Hematopoietic multipotent progenitor cell (in vitro differentiated cells): ENCODE measurements around the gene CPED1. TPM values are rescaled to one million over a fixed set of nuclear protein-coding genes. Genes with fewer than 3 reads are reported as not detected.

Experiments used
- DNase-seq, 3 donors: peaks; one replicate each; pipeline ENCODE4 v3.0.0-alpha.2; 2011 to 2015; ENCODE audit warnings: low read depth in 2 of 3, low spot score in 2 of 3
- total RNA-seq: library from RNA; depleted of rRNA; stranded (reverse); fragments of >200 nt; gene quantifications from one replicate; pipeline ENCODE4 v1.2.3, GENCODE V29; 2012

The CPED1 gene
- total RNA-seq, 1 donor, result 9.2 TPM

DNA sequence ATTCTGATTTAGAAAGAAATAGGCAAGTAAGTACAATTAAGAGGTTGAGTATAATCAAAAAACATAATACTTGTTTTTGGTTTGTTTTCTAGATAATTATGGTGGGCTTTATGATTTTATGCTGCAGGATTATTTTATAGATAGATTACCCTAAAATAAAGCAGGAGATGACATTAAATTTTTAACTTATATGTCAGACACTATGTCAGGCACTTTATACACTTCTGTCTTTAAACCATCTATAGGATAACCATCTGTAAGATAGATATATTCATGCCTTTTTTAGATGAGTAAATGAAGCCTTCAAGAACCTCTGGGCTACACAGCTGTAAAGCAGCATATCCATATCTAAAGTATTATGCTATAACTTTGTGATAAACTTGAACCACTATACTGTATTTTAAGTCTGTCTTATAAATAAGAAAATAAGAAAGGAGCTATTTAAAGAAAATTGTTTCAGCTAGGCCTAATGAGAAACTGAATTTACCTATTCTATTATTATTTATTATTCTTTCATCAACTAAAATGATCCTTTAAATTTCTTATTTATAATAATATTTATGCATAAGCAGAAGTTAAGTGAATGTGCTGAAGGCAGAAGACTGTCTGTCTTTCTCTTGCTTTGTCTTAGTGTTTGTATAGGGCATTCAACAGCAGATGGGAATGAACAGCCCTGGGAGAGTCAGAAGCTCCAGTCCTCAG lies 94.0 kb downstream of the CPED1 start:
- DNase-seq, result no peak

DNA sequence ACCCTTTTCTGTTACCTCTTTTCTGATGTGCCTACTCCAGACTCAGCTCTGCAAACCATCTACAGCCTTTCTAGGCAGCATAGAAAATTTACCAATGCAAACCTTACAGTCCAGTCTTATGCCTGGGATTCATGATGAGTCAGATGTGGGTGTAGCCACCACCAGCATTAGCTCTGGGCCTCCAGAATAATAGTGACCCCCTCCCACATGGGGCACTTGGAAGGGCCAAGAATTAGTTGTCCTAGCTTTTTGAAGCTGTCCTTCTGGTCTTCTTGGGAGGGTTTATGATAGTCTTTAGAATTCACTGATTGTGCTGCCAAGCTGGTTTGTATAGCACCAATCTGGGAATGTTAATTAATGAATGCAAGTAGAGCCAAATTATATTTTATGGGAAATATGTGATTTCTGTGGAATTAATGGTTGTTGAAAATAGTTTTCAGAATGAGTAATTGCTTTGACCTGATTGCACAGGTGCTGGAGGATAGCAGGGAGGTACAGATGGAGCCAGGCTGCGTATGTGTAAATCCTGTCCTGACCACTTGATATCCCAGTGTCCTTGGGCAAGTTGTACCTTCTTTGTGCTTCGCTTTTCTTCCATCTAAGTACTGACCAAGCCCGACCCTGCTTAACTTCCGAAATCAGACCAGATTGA lies 94.8 kb downstream of the CPED1 start:
- DNase-seq, result no peak

DNA sequence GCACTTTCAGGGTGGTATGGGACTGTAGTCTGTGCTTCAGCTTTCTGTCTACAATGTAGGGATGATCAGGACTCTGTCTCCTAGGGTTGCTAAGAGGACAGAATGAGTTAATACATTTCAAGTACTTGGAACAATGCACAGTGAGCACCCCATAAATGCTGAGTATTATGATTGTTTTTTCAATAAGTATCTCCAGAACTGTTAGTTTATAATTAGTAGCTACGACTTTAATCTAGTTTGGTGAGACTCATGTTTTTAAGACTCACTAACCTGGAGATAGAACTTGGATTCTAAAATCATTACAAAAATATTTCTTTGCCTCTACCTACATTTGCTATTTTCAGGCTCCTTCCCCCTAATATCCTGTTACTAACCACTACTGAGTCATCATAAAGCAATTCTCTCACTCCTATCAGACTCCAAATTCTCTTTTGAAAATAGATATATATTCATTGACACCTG lies 95.3 kb downstream of the CPED1 start:
- DNase-seq, result no peak

DNA sequence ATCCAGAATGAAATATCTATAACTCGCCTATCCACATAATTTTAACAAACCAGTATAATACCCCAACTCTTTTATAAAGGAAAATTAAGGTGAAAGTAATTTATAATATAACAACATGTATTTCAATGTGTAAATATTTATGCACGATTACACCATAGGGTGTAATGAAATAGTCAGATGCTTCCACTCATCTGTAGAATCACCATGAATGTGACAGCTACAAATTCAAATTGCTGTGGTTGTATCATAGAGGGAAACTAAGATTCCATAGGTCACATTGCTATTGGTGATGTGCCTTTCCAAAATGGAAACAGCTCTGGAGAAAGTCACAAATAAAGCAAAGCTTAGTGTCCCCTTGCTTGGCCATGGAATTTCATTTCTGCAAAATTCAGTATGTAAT lies 95.7 kb downstream of the CPED1 start:
- no peak for DNase-seq

DNA sequence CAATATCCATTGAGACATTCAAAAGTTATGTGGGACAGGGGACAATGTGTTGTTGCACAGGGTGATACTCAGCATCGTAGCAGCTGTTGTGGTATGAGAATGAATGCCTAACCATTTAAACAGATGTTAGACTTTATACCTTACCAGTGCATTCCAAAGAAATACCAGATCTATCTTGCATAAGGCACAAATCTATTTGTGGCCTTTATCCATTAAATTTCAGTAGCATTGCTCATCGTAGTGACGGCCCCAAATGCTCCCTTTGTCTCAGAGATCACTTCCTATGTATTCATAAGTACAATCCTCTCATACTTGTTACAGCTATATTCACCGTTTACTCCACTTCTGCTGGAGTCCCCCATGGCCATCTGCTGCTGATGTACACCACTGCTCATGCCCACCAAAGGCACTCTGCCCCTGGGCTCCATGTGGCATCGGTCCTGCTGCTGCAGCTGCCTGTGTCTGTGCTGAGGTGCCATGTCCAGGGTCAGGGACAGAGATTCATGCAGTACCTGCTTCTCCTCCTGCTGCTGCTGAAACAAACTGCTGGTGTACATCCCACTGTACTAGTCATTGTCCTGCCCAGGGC lies 96.3 kb downstream of the CPED1 start:
- DNase-seq, result no peak

DNA sequence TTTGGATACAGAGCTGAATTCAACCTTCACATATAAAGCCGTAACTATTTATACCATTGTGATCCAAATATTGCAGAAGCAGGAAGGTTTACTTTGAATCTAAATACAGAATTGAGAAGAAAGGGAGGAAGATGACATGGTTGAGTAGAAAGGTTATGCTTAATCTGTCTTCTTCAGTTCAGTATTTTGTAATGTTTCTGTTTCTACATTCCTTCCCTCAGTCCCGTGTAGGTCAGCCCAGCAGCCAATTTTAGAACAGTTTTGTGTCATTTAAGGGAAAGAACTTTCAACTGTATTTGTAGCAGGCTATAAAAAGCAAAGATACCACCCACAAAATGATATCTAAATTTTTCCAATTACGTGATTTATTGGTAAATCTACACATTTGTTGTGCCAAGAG lies 97.4 kb downstream of the CPED1 start:
- no peak for DNase-seq

DNA sequence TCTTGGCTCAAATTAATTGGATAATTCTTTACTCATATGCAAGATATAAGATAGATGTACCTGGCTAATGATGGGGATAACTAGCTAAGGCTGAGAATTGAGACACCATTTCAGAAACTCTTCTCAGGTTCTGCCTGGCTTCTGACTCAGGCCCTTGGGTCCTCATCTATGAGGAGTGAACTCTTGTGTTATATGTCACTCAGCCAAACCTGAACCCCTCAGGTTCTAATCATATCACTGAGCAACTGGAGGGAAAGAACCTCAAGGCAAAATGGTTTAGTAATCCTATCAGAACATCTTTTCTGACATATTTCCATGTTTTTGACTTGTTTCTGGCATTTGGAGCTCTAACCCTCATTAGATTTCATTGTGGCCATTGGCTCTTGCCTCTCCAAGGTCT lies 100.4 kb downstream of the CPED1 start:
- no peak for DNase-seq

DNA sequence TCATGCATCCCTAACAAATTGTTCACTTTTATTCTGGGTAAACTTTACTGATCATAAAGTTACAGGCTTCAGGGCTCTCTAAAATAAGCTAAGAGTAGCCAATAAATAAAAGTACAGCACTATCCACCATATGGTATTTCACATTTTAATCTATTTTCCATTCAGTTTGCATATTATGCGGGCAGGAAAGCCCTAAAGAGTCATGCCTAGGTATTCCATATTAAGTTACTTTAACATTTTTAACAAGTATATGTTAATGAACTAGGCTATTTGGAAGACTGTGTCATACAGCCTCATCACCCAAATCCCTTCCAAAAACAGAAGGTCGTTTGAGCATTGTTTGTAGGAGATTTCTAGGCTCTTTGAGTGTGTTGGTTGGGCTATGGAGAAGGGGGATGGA lies 106.3 kb downstream of the CPED1 start:
- no peak for DNase-seq

DNA sequence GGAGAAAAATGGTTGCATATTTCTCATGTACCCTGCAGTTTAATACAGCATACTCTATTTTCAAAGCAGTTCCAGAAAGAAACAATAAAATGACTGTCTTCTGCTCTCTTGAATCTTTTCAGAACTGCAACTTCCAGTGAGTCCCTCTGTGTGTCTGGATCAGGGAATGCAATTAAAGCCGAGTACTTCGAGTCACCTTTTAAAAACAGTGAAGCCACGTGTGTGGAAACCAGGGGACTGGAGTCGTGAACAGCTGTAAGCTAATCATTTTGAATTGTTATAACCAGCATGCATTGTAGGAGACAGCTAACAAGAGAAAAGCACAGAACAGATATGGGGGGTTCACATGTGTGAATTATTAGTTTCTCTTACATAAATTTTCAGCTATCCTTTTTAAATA lies 109.1 kb downstream of the CPED1 start:
- DNase-seq, result no peak

DNA sequence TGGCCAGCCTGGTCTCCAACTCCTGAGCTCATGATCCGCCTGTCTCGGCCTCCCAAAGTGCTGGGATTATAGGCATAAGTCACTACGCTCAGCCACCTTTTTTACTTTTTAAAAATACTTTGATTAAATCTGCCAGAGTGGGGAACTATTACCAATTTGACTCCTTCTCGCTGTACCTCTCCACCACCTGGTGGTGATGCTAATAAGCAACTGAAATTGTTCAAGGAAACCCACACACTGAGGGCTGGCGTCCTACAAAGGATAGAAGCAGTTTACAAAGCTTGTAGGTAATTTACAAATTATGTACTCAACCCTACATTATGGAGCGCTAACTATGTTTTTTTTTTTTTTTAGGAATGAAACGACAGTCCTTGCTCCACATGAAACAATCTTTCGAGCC lies 111.1 kb downstream of the CPED1 start:
- DNase-seq, result no peak

DNA sequence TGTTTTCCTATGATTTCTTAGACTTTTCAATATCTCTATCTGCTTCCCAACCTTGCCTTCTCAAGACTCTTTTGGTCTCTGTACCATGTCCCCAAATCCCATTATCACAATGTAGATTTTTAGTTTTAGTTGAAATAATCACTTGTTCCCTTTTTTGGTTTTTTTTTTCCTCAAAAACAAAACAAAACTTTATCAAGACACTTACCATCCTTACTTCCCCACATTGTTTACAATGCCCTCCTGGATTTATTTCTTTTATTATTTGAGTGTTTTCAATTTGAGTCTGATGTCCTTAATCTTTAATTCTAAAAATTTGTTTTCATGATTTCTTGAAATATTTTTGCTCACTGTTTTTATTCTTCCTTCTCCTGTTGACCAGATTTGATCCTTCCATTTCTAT lies 112.6 kb downstream of the CPED1 start:
- DNase-seq, result no peak

DNA sequence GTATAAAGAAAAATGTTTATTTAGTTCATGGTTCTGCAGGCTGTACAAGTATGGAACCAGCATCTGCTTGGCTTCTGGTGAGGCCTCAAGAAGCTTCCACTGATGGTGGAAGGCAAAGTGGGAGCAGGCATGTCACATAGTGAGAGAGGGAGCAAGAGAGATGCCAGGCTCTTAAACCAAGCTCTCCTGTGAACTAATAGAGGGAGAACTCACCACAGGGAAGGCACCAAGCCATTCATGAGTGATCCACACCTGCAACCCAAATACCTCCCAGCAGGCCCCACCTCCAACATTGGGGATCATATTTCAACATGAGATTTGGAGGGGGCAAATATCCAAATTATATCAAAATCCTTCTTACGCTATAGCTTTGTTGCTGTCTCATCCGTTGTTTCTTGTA lies 113.1 kb downstream of the CPED1 start:
- DNase-seq, result no peak

DNA sequence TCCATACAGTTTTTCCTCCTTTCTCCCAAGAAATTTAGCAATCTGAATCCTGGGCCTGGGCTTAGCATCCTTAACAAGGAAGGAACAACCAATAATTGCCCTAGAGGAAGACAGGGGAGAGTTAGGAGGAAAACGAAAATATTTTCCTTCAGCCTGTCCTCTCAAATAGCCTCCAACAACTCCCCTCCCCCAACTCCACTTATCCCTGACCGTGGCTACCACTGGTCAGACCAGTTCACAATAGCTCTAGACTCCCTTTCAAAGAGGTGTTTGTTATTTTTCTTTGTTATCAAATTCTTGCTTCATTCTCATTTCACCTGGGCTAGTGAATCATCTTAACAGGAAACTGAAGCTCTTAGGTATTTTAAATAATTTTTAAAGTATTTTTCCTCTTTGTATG lies 114.1 kb downstream of the CPED1 start:
- no peak for DNase-seq

DNA sequence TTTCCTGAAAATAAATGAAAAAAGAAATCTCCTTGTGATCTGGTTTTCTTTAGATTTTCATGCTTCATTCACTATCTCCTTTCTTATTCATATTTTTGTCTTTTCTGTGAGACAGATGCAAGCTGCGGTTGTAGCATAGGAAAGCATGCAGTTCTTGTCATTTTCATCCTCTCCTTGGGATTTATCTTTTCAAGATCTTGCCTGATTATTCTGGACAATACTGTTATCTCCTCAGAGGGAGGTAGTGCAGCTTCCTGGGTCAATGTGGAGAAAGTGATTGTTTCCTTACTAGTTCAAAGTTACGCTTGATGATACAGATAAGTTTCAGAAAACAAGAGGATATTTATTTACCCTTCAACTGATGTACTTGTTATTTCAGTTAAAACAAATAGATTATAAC lies 114.6 kb downstream of the CPED1 start:
- DNase-seq, result no peak

DNA sequence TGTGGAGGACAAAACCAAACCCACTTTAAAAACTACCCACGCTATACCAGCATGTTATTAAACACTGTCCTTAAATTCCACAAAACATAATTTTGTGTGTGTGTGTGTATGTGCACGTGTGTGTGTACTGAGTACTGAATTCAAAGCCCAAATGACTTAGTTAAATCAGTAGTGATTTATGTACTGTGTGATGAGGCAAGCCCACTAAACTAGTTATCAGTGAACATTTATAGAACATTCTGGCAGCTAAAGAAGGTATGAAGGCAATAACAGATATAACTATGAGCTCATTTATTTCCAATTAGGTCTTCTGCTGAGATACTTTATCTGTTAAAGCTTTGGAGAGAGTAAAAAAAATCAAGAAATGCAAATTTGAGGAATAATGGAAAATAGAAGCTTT lies 115.1 kb downstream of the CPED1 start:
- no peak for DNase-seq

DNA sequence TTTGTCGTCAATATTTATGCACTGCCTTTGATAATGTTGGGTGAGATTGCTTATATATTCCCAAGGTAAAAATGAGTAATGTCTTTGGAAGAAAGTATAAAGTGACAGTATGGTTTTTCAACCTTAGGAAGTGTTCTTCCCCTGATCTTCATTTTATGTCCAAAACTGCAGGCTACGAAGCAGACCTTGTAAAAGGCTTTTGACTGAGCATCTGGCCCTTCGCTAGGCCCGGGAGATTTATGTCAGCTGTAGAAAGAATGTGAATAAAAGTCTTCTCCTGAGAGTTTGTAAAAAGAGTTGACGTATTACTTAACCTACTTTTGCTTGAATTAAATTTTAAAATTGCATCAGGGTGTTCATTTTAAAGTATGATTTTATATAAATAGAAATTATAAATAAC lies 116.8 kb downstream of the CPED1 start:
- no peak for DNase-seq

DNA sequence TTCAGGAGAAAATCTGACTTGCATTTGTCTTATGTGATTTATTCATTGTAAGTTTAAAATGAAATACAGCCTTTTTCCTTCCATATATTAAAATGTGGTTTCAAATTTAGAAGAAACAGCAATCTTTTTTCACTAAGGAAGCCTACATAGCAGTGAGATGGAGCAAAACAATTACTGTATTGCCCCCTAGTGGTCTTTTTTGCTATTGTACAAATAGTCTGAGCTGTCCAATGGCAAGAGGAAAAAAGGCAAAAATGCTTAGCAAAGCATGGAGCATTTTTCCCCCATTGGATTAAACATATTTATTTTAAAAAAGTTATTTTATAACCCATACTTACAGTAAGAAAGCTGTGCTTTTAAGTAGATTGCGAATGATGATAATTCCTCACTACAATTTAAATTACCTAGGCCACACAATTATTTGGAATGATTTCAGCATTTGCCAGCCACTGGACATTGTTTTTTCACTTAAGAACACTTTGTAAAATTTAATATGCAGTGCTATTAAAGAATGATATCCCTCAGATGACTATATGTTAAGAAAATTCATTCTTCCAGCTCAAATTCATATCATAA lies 119.5 kb downstream of the CPED1 start:
- DNase-seq, result peak; percentile 14 to 82 (median 50)

DNA sequence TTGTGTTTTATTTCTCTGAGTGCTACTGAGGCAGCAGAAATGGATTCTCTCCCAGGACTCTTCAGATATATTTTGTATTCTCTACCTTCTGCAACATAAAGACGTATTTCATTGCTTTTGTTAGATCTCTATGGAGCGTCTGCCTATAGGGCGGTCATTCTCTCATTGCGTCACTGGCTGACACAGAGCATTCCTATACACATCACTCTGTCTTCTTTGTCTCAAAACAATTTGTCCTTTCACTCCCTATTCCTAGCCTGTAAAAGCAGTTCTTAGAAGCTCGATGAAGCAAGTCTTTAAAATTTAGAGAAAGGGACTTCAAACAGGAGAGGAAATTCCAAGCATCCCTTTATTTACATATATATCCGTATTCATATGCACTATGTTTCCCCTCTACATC lies 120.6 kb downstream of the CPED1 start:
- DNase-seq, result no peak

DNA sequence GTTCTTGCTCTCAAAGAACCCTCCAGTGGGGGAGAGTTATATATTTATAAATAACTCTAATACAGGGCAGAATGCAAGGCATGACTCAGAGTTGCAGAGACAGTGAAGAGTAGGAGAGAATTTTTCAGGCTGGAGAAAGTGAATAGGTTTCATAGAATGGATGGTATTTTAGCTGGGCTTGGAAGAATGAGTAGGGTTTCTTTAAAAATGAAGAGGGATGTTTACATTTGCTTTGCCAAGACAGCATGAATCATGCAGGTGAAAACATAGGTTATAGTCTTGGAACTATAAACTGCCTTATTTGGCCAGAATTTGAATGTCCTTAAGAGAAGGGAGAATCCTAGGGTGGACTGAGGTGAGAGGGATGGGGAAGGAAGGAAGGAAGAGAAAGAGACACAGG lies 124.8 kb downstream of the CPED1 start:
- no peak for DNase-seq

DNA sequence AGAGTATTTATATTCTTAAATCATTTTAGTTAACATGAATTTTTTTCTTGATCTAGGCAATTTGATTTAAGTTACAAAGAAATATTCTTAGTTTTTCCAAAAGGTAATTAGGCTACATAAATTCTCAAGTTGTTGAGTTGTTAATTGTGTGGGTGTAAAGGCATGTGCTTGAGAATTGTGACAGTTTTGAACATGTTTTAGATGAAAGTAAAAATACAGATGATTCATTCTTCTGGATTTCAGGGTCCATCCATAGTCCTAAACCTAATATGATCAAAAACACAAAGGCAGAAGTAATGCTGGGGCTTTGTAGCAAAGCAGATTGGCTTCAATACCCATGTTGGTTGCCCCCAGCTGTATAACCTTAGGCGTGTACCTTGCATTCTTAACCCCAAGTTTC lies 127.9 kb downstream of the CPED1 start:
- no peak for DNase-seq

DNA sequence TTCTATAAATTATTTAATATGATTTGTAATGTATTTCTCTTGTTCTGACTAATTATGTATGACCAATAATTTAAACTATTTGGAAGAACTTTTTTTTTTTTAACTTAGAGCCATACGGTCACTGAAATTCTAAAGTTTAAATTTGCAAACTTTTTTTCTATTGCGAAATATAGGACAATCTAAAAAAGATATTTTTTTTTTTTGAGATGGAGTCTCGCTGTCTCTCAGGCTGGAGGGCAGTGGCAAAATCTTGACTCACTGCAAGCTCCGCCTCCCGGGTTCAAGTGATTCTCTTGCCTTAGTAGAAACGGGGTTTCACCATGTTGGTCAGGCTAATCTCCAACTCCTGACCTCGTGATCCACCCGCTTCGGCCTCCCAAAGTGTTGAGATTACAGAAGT lies 130.5 kb downstream of the CPED1 start:
- DNase-seq, result no peak

DNA sequence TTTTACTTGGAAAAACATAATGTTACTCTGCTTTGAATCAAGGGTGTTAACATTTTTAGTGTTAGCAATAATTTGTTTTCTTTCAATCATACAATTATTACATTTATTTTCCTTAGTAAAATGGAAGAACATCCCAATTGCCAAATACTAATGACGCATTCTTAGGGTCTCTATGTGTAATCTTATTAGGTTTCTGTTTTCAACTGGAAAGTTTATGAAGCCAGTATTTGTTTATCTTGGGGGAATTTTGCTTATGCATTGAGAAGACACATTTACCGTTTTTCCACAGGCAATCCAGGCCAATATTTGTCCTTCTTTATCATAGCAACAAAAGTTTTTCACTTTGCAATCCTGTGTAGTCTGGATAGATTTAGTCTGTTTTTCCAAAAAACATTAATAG lies 134.5 kb downstream of the CPED1 start:
- no peak for DNase-seq
